GM10266 (cell line): ENCODE measurements around the gene TBX6.

Experiments used
- DNase-seq: peaks from one replicate; pipeline ENCODE4 v3.0.0; 2012; ENCODE audit errors: extremely low spot score
- TF ChIP-seq, protein P1 (sequence below): IDR thresholded peaks from 2 replicates; pipeline ENCODE4 v1.5.1; 2012; ENCODE audit warnings: mild to moderate bottlenecking, low read depth; ENCODE audit not compliant: control insufficient read depth, insufficient read depth; ENCODE audit errors: missing control alignments

Gene TBX6

GRCh38 chr16:30088237-30088831 is 3.4 kb downstream of the TBX6 start:
- DNase-seq = no peak
- TF ChIP-seq, protein P1, sequence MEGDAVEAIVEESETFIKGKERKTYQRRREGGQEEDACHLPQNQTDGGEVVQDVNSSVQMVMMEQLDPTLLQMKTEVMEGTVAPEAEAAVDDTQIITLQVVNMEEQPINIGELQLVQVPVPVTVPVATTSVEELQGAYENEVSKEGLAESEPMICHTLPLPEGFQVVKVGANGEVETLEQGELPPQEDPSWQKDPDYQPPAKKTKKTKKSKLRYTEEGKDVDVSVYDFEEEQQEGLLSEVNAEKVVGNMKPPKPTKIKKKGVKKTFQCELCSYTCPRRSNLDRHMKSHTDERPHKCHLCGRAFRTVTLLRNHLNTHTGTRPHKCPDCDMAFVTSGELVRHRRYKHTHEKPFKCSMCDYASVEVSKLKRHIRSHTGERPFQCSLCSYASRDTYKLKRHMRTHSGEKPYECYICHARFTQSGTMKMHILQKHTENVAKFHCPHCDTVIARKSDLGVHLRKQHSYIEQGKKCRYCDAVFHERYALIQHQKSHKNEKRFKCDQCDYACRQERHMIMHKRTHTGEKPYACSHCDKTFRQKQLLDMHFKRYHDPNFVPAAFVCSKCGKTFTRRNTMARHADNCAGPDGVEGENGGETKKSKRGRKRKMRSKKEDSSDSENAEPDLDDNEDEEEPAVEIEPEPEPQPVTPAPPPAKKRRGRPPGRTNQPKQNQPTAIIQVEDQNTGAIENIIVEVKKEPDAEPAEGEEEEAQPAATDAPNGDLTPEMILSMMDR = no peak

DNA sequence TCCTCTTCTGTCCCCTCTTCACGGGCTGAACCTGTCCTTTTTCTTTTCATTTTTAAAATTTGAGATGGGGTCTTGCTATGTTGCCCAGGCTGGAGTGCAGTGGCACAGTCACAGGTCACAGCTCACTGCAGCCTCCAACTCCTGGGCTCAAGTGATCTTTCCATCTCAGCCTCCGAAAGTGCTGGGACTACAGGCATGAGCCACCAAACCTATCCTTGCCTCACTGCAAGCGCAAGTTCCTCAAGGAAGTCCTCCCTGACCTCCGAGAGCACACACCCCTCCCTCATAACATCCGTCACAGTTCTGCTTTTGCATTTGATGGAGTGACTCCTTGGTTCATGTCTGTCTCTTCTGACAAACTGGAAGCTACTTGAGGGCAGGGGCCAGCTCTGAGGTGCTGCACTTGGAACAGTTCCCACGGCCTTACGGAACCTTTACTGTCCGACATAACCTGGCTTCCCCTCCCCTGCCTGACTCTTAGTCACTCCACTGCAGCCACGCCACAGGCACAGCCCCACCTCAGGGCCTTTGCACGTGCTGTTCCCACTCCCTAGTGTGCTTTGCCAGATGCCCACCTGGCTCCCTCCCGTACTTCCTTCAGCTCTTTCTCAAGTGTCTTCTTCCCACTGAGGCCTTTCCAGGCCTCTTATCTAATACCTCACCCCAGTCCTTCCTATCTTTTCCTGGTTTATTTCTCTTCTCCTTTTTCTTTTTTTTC is 4.4 kb downstream of the TBX6 start:
- DNase-seq = no peak
- TF ChIP-seq, protein P1 = no peak

- TF ChIP-seq, protein P1 = no peak
- no peak for DNase-seq
Observed at GRCh38 chr16:30086291-30087140, 5.2 kb downstream of the TBX6 start.

GRCh38 chr16:30085820-30086219 is 5.9 kb downstream of the TBX6 start:
- TF ChIP-seq, protein P1 = no peak
- DNase-seq = no peak

DNA sequence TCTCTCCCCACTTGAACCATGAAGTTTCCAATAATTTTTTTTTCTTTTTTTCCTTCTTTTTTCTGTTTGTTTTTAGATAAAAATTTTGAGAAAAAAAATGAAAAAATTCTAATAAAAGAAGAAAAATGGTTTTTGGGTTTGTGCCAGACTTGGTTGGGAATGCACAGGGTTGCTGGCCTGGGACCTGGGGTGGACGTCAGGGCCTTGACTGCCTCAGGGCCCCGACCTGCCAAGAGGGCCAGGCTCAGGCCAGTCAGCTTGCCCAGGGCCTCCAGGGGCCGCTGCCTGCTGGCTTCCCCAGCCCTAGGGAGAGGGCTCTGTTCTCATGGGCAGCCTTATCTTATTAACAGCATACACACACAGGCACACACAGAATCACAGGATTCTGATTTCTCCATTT is 6.5 kb downstream of the TBX6 start:
- TF ChIP-seq, protein P1 = no peak

GRCh38 chr16:30084816-30085159 is 6.9 kb downstream of the TBX6 start:
- DNase-seq = no peak
- TF ChIP-seq, protein P1 = no peak

More for the DNA sequence above, 6.5 kb downstream of the TBX6 start:
- DNase-seq = no peak
